Measurements from ENCODE around the gene TTC9B.

The TTC9B gene

GRCh38 chr19:40224342-40225150, 6.4 kb upstream of the TTC9B start:
- no peak overlapping the region for H3K4me2 ChIP-seq (ENCODE audit: insufficient read depth, low read length, poor library complexity, severe bottlenecking)
- H3K23ac ChIP-seq (ENCODE audit: low read depth, low read length, poor library complexity): peak overlapping the region; percentile 58
- no peak for DNase-seq (ENCODE audit: low spot score)
- H3K4me1 ChIP-seq (ENCODE audit: control insufficient read depth in 2 of 2, insufficient read depth in 1 of 2, low read depth in 1 of 2, low read length in 2 of 2): peaks cover 0 to 10% of the 10 kb centered on the region in 2 donors
- no peak overlapping the region for H3K27ac ChIP-seq (replicated peaks; ENCODE audit: low read length)
- no peak overlapping the region for H2BK120ac ChIP-seq (ENCODE audit: low read depth, low read length)
- H3K14ac ChIP-seq (ENCODE audit: low read length): peak overlapping the region; percentile 28
- H2BK15ac ChIP-seq (ENCODE audit: low read length): no peak overlapping the region
- peaks cover 0 to 17% (median 12%) of the 10 kb centered on the region in 3 experiments for H3K27me3 ChIP-seq (ENCODE audit: control insufficient read depth in 3 of 3, insufficient read depth in 3 of 3, low read depth in 1 of 3, low read length in 3 of 3)
- H3K18ac ChIP-seq (ENCODE audit: low read length): peak overlapping the region; percentile 22
- no peak overlapping the region for H2BK12ac ChIP-seq (ENCODE audit: low read length)
- H3K36me3 ChIP-seq (replicated peaks in 1 of 2; ENCODE audit: control insufficient read depth in 2 of 2, insufficient read depth in 2 of 2, low read length in 2 of 2): no peaks in the 10 kb centered on the region
- no peak overlapping the region for H3K9ac ChIP-seq (ENCODE audit: low read depth, low read length, poor library complexity)
- WGBS, 2 donors (ENCODE audit: extremely low coverage in 2 of 2, insufficient read length in 2 of 2, insufficient replicate concordance in 1 of 2): no CpG with 5 or more reads among the region's 32 CpGs
- peaks cover 0 to 2% of the 10 kb centered on the region in 2 donors for H3K9me3 ChIP-seq (replicated peaks in 1 of 2; ENCODE audit: control insufficient read depth in 2 of 2, insufficient read depth in 1 of 2, low read depth in 1 of 2, low read length in 2 of 2)
- no peak overlapping the region for H2AFZ ChIP-seq (ENCODE audit: low read length)
- no peak overlapping the region for H3K4ac ChIP-seq (ENCODE audit: low read length)
- H4K8ac ChIP-seq (ENCODE audit: low read depth, low read length): peak overlapping the region; percentile 76
- peak overlapping the region in 1 of 2 donors; percentile 31 for H3K4me3 ChIP-seq (ENCODE audit: low read length in 2 of 2)
- H3K79me1 ChIP-seq (ENCODE audit: low read depth, low read length): no peaks in the 10 kb centered on the region
- H2AK5ac ChIP-seq (ENCODE audit: low read depth, low read length): peak overlapping the region; percentile 89
- H4K91ac ChIP-seq (ENCODE audit: low read depth, low read length, poor library complexity): no peak overlapping the region
- H2BK5ac ChIP-seq (ENCODE audit: low read length): no peak overlapping the region

DNA sequence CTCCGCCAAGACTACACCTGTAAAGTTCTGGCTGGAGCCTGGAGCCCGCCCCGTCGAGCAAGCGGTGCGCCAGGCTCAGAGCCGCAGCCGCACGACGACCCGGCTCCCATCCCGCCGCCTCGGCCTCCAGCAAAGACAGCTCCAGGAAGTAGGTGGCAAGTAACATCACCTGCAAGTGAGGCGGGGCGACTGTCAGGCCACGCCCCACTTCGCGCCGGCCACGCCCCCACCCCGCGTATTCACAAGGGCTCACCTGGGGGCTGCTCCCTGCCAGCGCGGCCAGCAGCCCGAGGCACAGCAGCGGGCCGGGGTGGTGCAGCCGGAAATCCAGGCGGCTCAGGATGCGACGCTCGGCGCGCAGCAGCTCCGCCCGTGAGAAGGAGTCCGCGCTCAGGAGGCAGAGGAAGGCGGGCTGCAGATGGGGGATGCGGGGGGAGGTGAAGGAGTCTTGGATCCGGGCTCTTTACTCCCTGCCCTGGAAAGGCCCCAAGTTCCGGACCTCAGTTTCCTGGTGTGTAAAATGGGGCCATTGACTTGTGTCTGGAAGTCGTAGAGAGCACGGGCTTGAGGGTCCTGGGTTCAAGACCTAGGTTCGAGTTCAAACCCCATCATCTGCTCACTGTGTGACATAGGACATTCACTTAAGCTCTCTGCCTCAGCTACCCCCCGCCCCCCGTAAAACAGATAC, 5.1 kb upstream of the TTC9B start:
- H3K79me1 ChIP-seq (ENCODE audit: low read depth, low read length): no peaks in the 10 kb centered on the region
- peak overlapping the region; percentile 61 for H3K23ac ChIP-seq (ENCODE audit: low read depth, low read length, poor library complexity)
- peak overlapping the region; percentile 42 for H3K18ac ChIP-seq (ENCODE audit: low read length)
- H2BK120ac ChIP-seq (ENCODE audit: low read depth, low read length): peak overlapping the region; percentile 61
- no peak overlapping the region for H2AFZ ChIP-seq (ENCODE audit: low read length)
- H3K9me3 ChIP-seq (replicated peaks in 1 of 2; ENCODE audit: control insufficient read depth in 2 of 2, insufficient read depth in 1 of 2, low read depth in 1 of 2, low read length in 2 of 2): peaks cover 0 to 2% of the 10 kb centered on the region in 2 donors
- no peaks in the 10 kb centered on the region for H3K36me3 ChIP-seq (replicated peaks in 1 of 2; ENCODE audit: control insufficient read depth in 2 of 2, insufficient read depth in 2 of 2, low read length in 2 of 2)
- no CpG with 5 or more reads among the region's 48 CpGs for WGBS, 2 donors (ENCODE audit: extremely low coverage in 2 of 2, insufficient read length in 2 of 2, insufficient replicate concordance in 1 of 2)
- H3K27me3 ChIP-seq (ENCODE audit: control insufficient read depth in 3 of 3, insufficient read depth in 3 of 3, low read depth in 1 of 3, low read length in 3 of 3): peaks cover 0 to 25% (median 22%) of the 10 kb centered on the region in 3 experiments
- no peak for DNase-seq (ENCODE audit: low spot score)
- H3K9ac ChIP-seq (ENCODE audit: low read depth, low read length, poor library complexity): no peak overlapping the region
- H3K14ac ChIP-seq (ENCODE audit: low read length): peak overlapping the region; percentile 28
- H3K4me2 ChIP-seq (ENCODE audit: insufficient read depth, low read length, poor library complexity, severe bottlenecking): no peak overlapping the region
- H3K4ac ChIP-seq (ENCODE audit: low read length): no peak overlapping the region
- no peak overlapping the region for H3K4me3 ChIP-seq (ENCODE audit: low read length in 2 of 2)
- peak overlapping the region; percentile 58 for H2AK5ac ChIP-seq (ENCODE audit: low read depth, low read length)
- no peak overlapping the region for H2BK15ac ChIP-seq (ENCODE audit: low read length)
- peak overlapping the region; percentile 66 for H2BK5ac ChIP-seq (ENCODE audit: low read length)
- H2BK12ac ChIP-seq (ENCODE audit: low read length): no peak overlapping the region
- no peak overlapping the region for H3K27ac ChIP-seq (replicated peaks; ENCODE audit: low read length)
- H4K8ac ChIP-seq (ENCODE audit: low read depth, low read length): peak overlapping the region; percentile 58
- H4K91ac ChIP-seq (ENCODE audit: low read depth, low read length, poor library complexity): no peak overlapping the region
- H3K4me1 ChIP-seq (ENCODE audit: control insufficient read depth in 2 of 2, insufficient read depth in 1 of 2, low read depth in 1 of 2, low read length in 2 of 2): peaks cover 0 to 8% of the 10 kb centered on the region in 2 donors

- Histone ChIP-seq H2BK15ac (ENCODE audit: low read length) (no peak overlapping the region), H3K9ac (ENCODE audit: low read depth, low read length, poor library complexity) (no peak overlapping the region), H3K36me3 (replicated peaks in 1 of 2; ENCODE audit: control insufficient read depth in 2 of 2, insufficient read depth in 2 of 2, low read length in 2 of 2) (no peaks in the 10 kb centered on the region), H3K4ac (ENCODE audit: low read length) (peak overlapping the region; percentile 69), H3K4me3 (ENCODE audit: low read length in 2 of 2) (peak overlapping the region in 1 of 2 donors; percentile 41), H2AFZ (ENCODE audit: low read length) (no peak overlapping the region), H3K14ac (ENCODE audit: low read length) (peak overlapping the region; percentile 75), H4K8ac (ENCODE audit: low read depth, low read length) (no peak overlapping the region), H3K4me2 (ENCODE audit: insufficient read depth, low read length, poor library complexity, severe bottlenecking) (no peak overlapping the region), H2BK5ac (ENCODE audit: low read length) (peak overlapping the region; percentile 66), H3K18ac (ENCODE audit: low read length) (peak overlapping the region; percentile 57), H2AK5ac (ENCODE audit: low read depth, low read length) (peak overlapping the region; percentile 90), H2BK120ac (ENCODE audit: low read depth, low read length) (no peak overlapping the region), H3K79me1 (ENCODE audit: low read depth, low read length) (no peaks in the 10 kb centered on the region), H3K27me3 (ENCODE audit: control insufficient read depth in 3 of 3, insufficient read depth in 3 of 3, low read depth in 1 of 3, low read length in 3 of 3) (peaks cover 5 to 34% (median 31%) of the 10 kb centered on the region in 3 experiments), H3K4me1 (ENCODE audit: control insufficient read depth in 2 of 2, insufficient read depth in 1 of 2, low read depth in 1 of 2, low read length in 2 of 2) (peaks cover 0 to 4% of the 10 kb centered on the region in 2 donors), H3K23ac (ENCODE audit: low read depth, low read length, poor library complexity) (peak overlapping the region; percentile 48), H3K27ac (replicated peaks; ENCODE audit: low read length) (no peak overlapping the region), H2BK12ac (ENCODE audit: low read length) (no peak overlapping the region), H4K91ac (ENCODE audit: low read depth, low read length, poor library complexity) (no peak overlapping the region), H3K9me3 (replicated peaks in 1 of 2; ENCODE audit: control insufficient read depth in 2 of 2, insufficient read depth in 1 of 2, low read depth in 1 of 2, low read length in 2 of 2) (peaks cover 0 to 2% of the 10 kb centered on the region in 2 donors)
- DNase-seq (ENCODE audit: low spot score): peak; percentile 84
- no CpG with 5 or more reads among the region's 41 CpGs for WGBS, 2 donors (ENCODE audit: extremely low coverage in 2 of 2, insufficient read length in 2 of 2, insufficient replicate concordance in 1 of 2)
These were observed 3.9 kb upstream of the TTC9B start for GRCh38 chr19:40221858-40222619.
